Measurements from ENCODE around the gene GRIN2A. TPM values are rescaled to one million over a fixed set of nuclear protein-coding genes. Genes with fewer than 3 reads are reported as not detected.

Gene GRIN2A
- total RNA-seq, 1 donor from 2014 or later, result not detected

DNA sequence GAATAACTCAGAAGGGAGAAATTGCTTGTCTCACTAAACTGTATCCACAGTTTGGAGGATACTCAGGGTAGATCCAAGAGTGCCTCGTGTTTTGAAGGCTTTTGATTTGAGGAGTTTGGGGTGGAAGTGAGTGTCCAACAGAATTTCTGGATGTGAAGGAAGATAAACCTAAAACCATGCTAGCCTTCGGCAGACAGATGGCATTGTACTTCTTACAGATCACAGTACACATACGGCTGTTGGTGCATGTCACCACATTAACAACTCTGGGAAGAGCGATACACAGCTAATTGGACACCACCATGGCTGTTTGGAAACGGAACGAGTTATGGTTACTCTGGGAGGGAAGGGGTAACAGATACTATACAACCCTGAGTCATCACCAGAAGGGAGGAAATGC lies 420.4 kb downstream of the GRIN2A start:
- no peaks in the 10 kb centered on the region for H3K27me3 ChIP-seq (ENCODE audit: control insufficient read depth, insufficient read depth, low read length)
- no peak for FAIRE-seq
- H3K4me3 ChIP-seq (ENCODE audit: low read depth, low read length), result no peak overlapping the region
- DNase-seq (ENCODE audit: low read depth), result no peak
- no peaks in the 10 kb centered on the region for H3K36me3 ChIP-seq (ENCODE audit: control insufficient read depth, insufficient read depth, low read length)
- no peak for TF ChIP-seq CTCF (IDR thresholded peaks at IDR 0.05; ENCODE audit: insufficient read depth, low read length, severe bottlenecking)

GRCh38 chr16:9757687-9758086 lies 424.5 kb downstream of the GRIN2A start:
- Histone ChIP-seq H3K36me3 (ENCODE audit: control insufficient read depth, insufficient read depth, low read length) (no peaks in the 10 kb centered on the region), H3K27me3 (ENCODE audit: control insufficient read depth, insufficient read depth, low read length) (no peaks in the 10 kb centered on the region), H3K4me3 (ENCODE audit: low read depth, low read length) (no peak overlapping the region)
- DNase-seq (ENCODE audit: low read depth), result no peak
- TF ChIP-seq CTCF (IDR thresholded peaks at IDR 0.05; ENCODE audit: insufficient read depth, low read length, severe bottlenecking), result no peak
- no peak for FAIRE-seq

GRCh38 chr16:9756434-9756833 lies 425.8 kb downstream of the GRIN2A start:
- no peak for TF ChIP-seq CTCF (IDR thresholded peaks at IDR 0.05; ENCODE audit: insufficient read depth, low read length, severe bottlenecking)
- no peak for FAIRE-seq
- no peak for DNase-seq (ENCODE audit: low read depth)
- H3K4me3 ChIP-seq (ENCODE audit: low read depth, low read length), result no peak overlapping the region
- H3K36me3 ChIP-seq (ENCODE audit: control insufficient read depth, insufficient read depth, low read length), result no peaks in the 10 kb centered on the region
- H3K27me3 ChIP-seq (ENCODE audit: control insufficient read depth, insufficient read depth, low read length), result no peaks in the 10 kb centered on the region

DNA sequence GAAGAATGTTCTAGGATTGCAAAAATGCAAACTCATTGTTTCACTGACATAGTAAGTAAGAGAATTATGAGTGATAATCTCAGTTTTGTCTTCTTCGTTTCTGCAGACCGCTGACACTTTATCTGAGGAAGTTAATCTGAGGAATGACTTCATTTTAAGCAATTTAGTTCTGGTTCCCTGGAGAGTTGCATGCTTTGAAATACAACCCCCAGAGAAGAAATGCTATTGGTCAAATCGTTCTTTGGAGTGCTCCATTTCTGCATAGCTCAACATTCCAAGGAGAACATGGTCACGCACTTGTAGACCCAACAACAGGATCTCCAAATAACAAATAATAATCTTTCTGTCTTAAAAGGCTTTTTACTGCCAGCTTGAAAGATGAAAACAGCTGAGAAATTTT lies 427.1 kb downstream of the GRIN2A start:
- DNase-seq (ENCODE audit: low read depth), result no peak
- no peaks in the 10 kb centered on the region for H3K27me3 ChIP-seq (ENCODE audit: control insufficient read depth, insufficient read depth, low read length)
- FAIRE-seq, result no peak
- H3K36me3 ChIP-seq (ENCODE audit: control insufficient read depth, insufficient read depth, low read length), result no peaks in the 10 kb centered on the region
- no peak overlapping the region for H3K4me3 ChIP-seq (ENCODE audit: low read depth, low read length)
- TF ChIP-seq CTCF (IDR thresholded peaks at IDR 0.05; ENCODE audit: insufficient read depth, low read length, severe bottlenecking), result no peak

- Histone ChIP-seq H3K27me3 (ENCODE audit: control insufficient read depth, insufficient read depth, low read length) (no peaks in the 10 kb centered on the region), H3K36me3 (ENCODE audit: control insufficient read depth, insufficient read depth, low read length) (no peaks in the 10 kb centered on the region), H3K4me3 (ENCODE audit: low read depth, low read length) (no peak overlapping the region)
- no peak for TF ChIP-seq CTCF (IDR thresholded peaks at IDR 0.05; ENCODE audit: insufficient read depth, low read length, severe bottlenecking)
- no peak for DNase-seq (ENCODE audit: low read depth)
- no peak for FAIRE-seq
Measured at GRCh38 chr16:9741776-9742175, 440.5 kb downstream of the GRIN2A start.

- FAIRE-seq (no peak), DNase-seq (ENCODE audit: low read depth) (no peak)
- TF ChIP-seq CTCF (IDR thresholded peaks at IDR 0.05; ENCODE audit: insufficient read depth, low read length, severe bottlenecking), result no peak
- H3K27me3 ChIP-seq (ENCODE audit: control insufficient read depth, insufficient read depth, low read length), result no peaks in the 10 kb centered on the region
- no peak overlapping the region for H3K4me3 ChIP-seq (ENCODE audit: low read depth, low read length)
- no peaks in the 10 kb centered on the region for H3K36me3 ChIP-seq (ENCODE audit: control insufficient read depth, insufficient read depth, low read length)
Measured at GRCh38 chr16:9739301-9739700, 442.9 kb downstream of the GRIN2A start.

All from bronchial epithelial cell (primary cell).